ENCODE measurements around the gene DPEP1.
"Not testable (repeated sequence)": the region's sequence is repeated elsewhere in the genome, so short reads cannot be mapped to it uniquely, and the experiment has no call there.

Gene DPEP1

GRCh38 chr16:89624777-89625761 is 11.6 kb downstream of the DPEP1 start:
- CTCF ChIA-PET = no interaction called here
- TF ChIP-seq SUZ12 (IDR thresholded peaks at IDR 0.05) (no peak), LEF1 (IDR thresholded peaks at IDR 0.05; ENCODE audit: borderline replicate concordance) (no peak), FOXK2 (IDR thresholded peaks at IDR 0.05) (no peak), BHLHE40 (IDR thresholded peaks at IDR 0.05; ENCODE audit: borderline replicate concordance) (no peak), TARDBP (IDR thresholded peaks at IDR 0.05) (no peak), SP1 (IDR thresholded peaks at IDR 0.05) (no peak), ARNT (IDR thresholded peaks at IDR 0.05) (no peak), ZNF384 (IDR thresholded peaks at IDR 0.05) (no peak), HDGF (IDR thresholded peaks at IDR 0.05; ENCODE audit: borderline replicate concordance) (no peak), FOXM1 (IDR thresholded peaks at IDR 0.05; ENCODE audit: borderline replicate concordance) (no peak)
- POLR2A ChIA-PET = no interaction called here
- DNase-seq (ENCODE audit: extremely low spot score) = no peak

- CTCF ChIA-PET = no interaction called here
- DNase-seq (ENCODE audit: extremely low spot score) = no peak
- TF ChIP-seq ARNT (IDR thresholded peaks at IDR 0.05) (no peak), HDGF (IDR thresholded peaks at IDR 0.05; ENCODE audit: borderline replicate concordance) (no peak), BHLHE40 (IDR thresholded peaks at IDR 0.05; ENCODE audit: borderline replicate concordance) (no peak), L3MBTL2 (conservative IDR thresholded peaks at IDR 0.05) (no peak), FOXM1 (IDR thresholded peaks at IDR 0.05; ENCODE audit: borderline replicate concordance) (no peak), FOXK2 (IDR thresholded peaks at IDR 0.05) (no peak), SUZ12 (IDR thresholded peaks at IDR 0.05) (no peak), NFRKB (IDR thresholded peaks at IDR 0.05) (no peak), LEF1 (IDR thresholded peaks at IDR 0.05; ENCODE audit: borderline replicate concordance) (no peak), ELF4 (IDR thresholded peaks at IDR 0.05) (no peak), FOXA1 (IDR thresholded peaks at IDR 0.05) (no peak), TARDBP (IDR thresholded peaks at IDR 0.05) (no peak), CTBP1 (IDR thresholded peaks at IDR 0.05; ENCODE audit: borderline replicate concordance) (no peak), ZNF384 (IDR thresholded peaks at IDR 0.05) (no peak), PKNOX1 (IDR thresholded peaks at IDR 0.05) (no peak), SP1 (IDR thresholded peaks at IDR 0.05) (no peak)
- POLR2A ChIA-PET = no interaction called here
These were observed 16.6 kb downstream of the DPEP1 start for GRCh38 chr16:89629827-89630610.

GRCh38 chr16:89633064-89633631 is 19.7 kb downstream of the DPEP1 start:
- no peak for TF ChIP-seq CTBP1 (IDR thresholded peaks at IDR 0.05; ENCODE audit: borderline replicate concordance)
- TF ChIP-seq ARNT (IDR thresholded peaks at IDR 0.05) = no peak
- no peak for TF ChIP-seq L3MBTL2 (conservative IDR thresholded peaks at IDR 0.05)
- no peak for TF ChIP-seq ELF4 (IDR thresholded peaks at IDR 0.05)
- TF ChIP-seq FOXA1 (IDR thresholded peaks at IDR 0.05) = no peak
- no peak for TF ChIP-seq NFRKB (IDR thresholded peaks at IDR 0.05)
- no peak for TF ChIP-seq SUZ12 (IDR thresholded peaks at IDR 0.05)
- TF ChIP-seq FOXK2 (IDR thresholded peaks at IDR 0.05) = no peak
- TF ChIP-seq FOXM1 (IDR thresholded peaks at IDR 0.05; ENCODE audit: borderline replicate concordance) = no peak
- no peak for TF ChIP-seq PKNOX1 (IDR thresholded peaks at IDR 0.05)
- no peak for TF ChIP-seq BHLHE40 (IDR thresholded peaks at IDR 0.05; ENCODE audit: borderline replicate concordance)
- no peak for TF ChIP-seq SP1 (IDR thresholded peaks at IDR 0.05)
- no peak for TF ChIP-seq HDGF (IDR thresholded peaks at IDR 0.05; ENCODE audit: borderline replicate concordance)
- CTCF ChIA-PET = interaction anchor here (0.6 kb wide), 1 partner anchor 19 kb away, joined by 4 read pairs; no protein-coding TSS in a partner anchor
- POLR2A ChIA-PET = no interaction called here
- DNase-seq (ENCODE audit: extremely low spot score) = no peak

DNA sequence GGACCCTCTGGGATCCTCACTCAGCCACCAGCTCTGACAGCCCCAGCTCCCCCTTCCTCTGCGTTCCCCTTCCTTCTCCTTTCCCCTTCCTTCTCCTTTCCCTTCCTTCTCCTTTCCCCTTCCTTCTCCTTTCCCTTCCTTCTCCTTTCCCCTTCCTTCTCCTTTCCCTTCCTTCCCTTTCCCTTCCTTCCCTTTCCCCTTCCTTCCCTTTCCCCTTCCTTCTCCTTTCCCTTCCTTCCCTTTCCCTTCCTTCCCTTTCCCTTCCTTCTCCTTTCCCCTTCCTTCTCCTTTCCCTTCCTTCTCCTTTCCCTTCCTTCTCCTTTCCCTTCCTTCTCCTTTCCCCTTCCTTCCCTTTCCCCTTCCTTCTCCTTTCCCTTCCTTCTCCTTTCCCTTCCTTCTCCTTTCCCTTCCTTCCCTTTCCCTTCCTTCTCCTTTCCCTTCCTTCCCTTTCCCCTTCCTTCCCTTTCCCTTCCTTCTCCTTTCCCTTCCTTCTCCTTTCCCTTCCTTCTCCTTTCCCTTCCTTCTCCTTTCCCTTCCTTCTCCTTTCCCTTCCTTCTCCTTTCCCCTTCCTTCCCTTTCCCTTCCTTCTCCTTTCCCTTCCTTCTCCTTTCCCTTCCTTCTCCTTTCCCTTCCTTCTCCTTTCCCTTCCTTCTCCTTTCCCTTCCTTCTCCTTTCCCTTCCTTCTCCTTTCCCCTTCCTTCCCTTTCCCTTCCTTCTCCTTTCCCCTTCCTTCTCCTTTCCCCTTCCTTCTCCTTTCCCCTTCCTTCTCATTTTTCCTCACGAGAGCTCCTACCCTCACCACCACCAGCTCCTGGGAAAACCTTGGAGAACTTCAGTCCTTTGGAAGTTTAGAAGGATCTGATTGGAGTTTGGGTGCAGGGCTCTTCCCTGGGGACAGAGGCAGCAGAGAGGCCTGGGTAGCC is 21.3 kb downstream of the DPEP1 start:
- CTCF ChIA-PET = interaction anchor here (0.6 kb wide), 1 partner anchor 32 kb away, joined by 3 read pairs; no protein-coding TSS in a partner anchor
- DNase-seq (ENCODE audit: extremely low spot score); POLR2A ChIA-PET: not testable (repeated sequence)

GRCh38 chr16:89636663-89637062 is 23.2 kb downstream of the DPEP1 start:
- TF ChIP-seq L3MBTL2 (conservative IDR thresholded peaks at IDR 0.05) (no peak), LEF1 (IDR thresholded peaks at IDR 0.05; ENCODE audit: borderline replicate concordance) (no peak), ELF4 (IDR thresholded peaks at IDR 0.05) (no peak), FOXA1 (IDR thresholded peaks at IDR 0.05) (no peak), FOXK2 (IDR thresholded peaks at IDR 0.05) (no peak), CTBP1 (IDR thresholded peaks at IDR 0.05; ENCODE audit: borderline replicate concordance) (no peak), SUZ12 (IDR thresholded peaks at IDR 0.05) (no peak), BHLHE40 (IDR thresholded peaks at IDR 0.05; ENCODE audit: borderline replicate concordance) (no peak), ARNT (IDR thresholded peaks at IDR 0.05) (no peak), SP1 (IDR thresholded peaks at IDR 0.05) (no peak)
- POLR2A ChIA-PET = no interaction called here
- no peak for DNase-seq (ENCODE audit: extremely low spot score)
- CTCF ChIA-PET = no interaction called here
